ENCODE results near the gene KCNQ5. TPM values are rescaled to one million over a fixed set of nuclear protein-coding genes. Genes with fewer than 3 reads are reported as not detected.

The KCNQ5 gene
- total and polyA plus RNA-seq, 8 donors: 1.7 to 4.5 (median 2.5) TPM

DNA sequence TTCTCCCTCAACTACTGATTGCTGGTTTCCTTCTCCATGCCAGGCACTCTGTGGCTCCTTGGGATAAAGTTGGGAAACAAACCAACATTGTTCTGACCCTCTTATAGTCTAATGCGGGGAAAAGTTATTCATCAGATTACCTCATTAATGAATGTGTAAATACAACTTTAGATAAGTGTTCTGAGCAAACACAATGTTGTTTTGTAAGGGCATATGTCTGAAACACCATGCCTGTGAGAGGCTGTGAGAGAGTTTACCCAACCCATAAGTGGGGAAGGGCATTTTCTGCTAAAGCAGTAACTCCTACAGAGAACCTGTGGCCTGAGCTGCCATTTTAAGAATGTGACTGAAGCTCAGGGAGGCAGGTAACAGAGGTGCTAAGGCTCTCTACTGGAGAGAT lies 319.9 kb downstream of the KCNQ5 start:
- intact Hi-C loops (cut with DNase I): no loop called here
- Histone ChIP-seq H3K4me1 (peaks cover 0 to 2% of the 10 kb centered on the region in 2 donors), H3K36me3 (no peaks in the 10 kb centered on the region), H3K27ac (peak overlapping the region in 1 of 2 donors; percentile 38), H3K27me3 (no peaks in the 10 kb centered on the region), H3K4me3 (no peak overlapping the region), H3K9me3 (no peaks in the 10 kb centered on the region)
- peak; percentile 98 for ATAC-seq
- peak in 2 of 4 donors; percentile 42 to 47 for DNase-seq
- TF ChIP-seq, protein P1, sequence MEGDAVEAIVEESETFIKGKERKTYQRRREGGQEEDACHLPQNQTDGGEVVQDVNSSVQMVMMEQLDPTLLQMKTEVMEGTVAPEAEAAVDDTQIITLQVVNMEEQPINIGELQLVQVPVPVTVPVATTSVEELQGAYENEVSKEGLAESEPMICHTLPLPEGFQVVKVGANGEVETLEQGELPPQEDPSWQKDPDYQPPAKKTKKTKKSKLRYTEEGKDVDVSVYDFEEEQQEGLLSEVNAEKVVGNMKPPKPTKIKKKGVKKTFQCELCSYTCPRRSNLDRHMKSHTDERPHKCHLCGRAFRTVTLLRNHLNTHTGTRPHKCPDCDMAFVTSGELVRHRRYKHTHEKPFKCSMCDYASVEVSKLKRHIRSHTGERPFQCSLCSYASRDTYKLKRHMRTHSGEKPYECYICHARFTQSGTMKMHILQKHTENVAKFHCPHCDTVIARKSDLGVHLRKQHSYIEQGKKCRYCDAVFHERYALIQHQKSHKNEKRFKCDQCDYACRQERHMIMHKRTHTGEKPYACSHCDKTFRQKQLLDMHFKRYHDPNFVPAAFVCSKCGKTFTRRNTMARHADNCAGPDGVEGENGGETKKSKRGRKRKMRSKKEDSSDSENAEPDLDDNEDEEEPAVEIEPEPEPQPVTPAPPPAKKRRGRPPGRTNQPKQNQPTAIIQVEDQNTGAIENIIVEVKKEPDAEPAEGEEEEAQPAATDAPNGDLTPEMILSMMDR (IDR thresholded peaks at IDR 0.05): no peak

- Histone ChIP-seq H3K9me3 (no peaks in the 10 kb centered on the region), H3K27ac (no peak overlapping the region), H3K36me3 (no peaks in the 10 kb centered on the region), H3K4me3 (no peak overlapping the region), H3K27me3 (no peaks in the 10 kb centered on the region), H3K4me1 (peaks cover 0 to 2% of the 10 kb centered on the region in 2 donors)
- TF ChIP-seq, protein P1 (IDR thresholded peaks at IDR 0.05): no peak
- intact Hi-C loops (cut with DNase I): no loop called here
- DNase-seq: no peak
- no peak for ATAC-seq
These were observed 321.8 kb downstream of the KCNQ5 start for GRCh38 chr6:72943699-72944098.

- H3K27me3 ChIP-seq: no peaks in the 10 kb centered on the region
- intact Hi-C loops (cut with DNase I): no loop called here
- no peaks in the 10 kb centered on the region for H3K9me3 ChIP-seq
- H3K27ac ChIP-seq: no peak overlapping the region
- TF ChIP-seq, protein P1 (IDR thresholded peaks at IDR 0.05): no peak
- no peak overlapping the region for H3K4me3 ChIP-seq
- ATAC-seq (no peak), DNase-seq (no peak)
- no peaks in the 10 kb centered on the region for H3K36me3 ChIP-seq
- peaks cover 0 to 2% of the 10 kb centered on the region in 2 donors for H3K4me1 ChIP-seq
These were observed 322.8 kb downstream of the KCNQ5 start for GRCh38 chr6:72944660-72945059.

DNA sequence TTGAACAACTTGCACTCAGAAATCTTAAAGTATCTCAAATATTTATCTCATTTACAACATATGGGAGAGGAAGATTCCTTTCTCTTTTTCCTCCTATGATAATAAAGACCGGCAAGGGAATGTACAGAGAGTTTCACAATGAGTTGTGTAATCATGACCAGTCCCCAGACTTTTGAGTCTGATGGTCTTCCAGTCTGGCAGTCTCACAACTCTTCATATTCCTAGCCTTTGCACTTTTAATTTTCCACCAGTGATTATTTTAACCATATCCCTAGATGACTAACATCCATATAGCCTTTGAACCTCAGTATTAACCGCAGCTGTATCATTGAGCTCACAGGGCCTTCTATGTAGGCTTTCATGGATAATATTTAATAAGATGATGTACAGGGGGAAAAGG lies 324.9 kb downstream of the KCNQ5 start:
- H3K36me3 ChIP-seq: no peaks in the 10 kb centered on the region
- H3K4me1 ChIP-seq: peaks cover 0 to 2% of the 10 kb centered on the region in 2 donors
- no peak overlapping the region for H3K27ac ChIP-seq
- no peak overlapping the region for H3K4me3 ChIP-seq
- peak in 1 of 4 donors; percentile 44 for DNase-seq
- ATAC-seq: no peak
- intact Hi-C loops (cut with DNase I): no loop called here
- H3K9me3 ChIP-seq: no peaks in the 10 kb centered on the region
- no peaks in the 10 kb centered on the region for H3K27me3 ChIP-seq
- TF ChIP-seq, protein P1 (IDR thresholded peaks at IDR 0.05): no peak

- DNase-seq (no peak), ATAC-seq (no peak)
- no peaks in the 10 kb centered on the region for H3K4me1 ChIP-seq
- H3K9me3 ChIP-seq: no peaks in the 10 kb centered on the region
- no peaks in the 10 kb centered on the region for H3K27me3 ChIP-seq
- no peaks in the 10 kb centered on the region for H3K36me3 ChIP-seq
- H3K27ac ChIP-seq: no peak overlapping the region
- H3K4me3 ChIP-seq: no peak overlapping the region
- intact Hi-C loops (cut with DNase I): no loop called here
- TF ChIP-seq, protein P1 (IDR thresholded peaks at IDR 0.05): no peak
These were observed 325.7 kb downstream of the KCNQ5 start for GRCh38 chr6:72947534-72947933.

Data from left lung (tissue), 10 donors.